DND-41 (cell line): ENCODE measurements around the gene SNTA1.
A peak's percentile ranks its signal among the peaks of the same experiment; 100 is the strongest.

Experiments used
- ATAC-seq: fragments of 200-7000 bp; cut with Tn5 transposase; 3 replicates; pipeline ENCODE4 v1.9.1; 2021; ENCODE audit warnings: low read depth; ENCODE audit not compliant: insufficient read depth
- DNase-seq: peaks from one replicate; pipeline ENCODE4 v3.0.0-alpha.2; 2020
- H2AFZ ChIP-seq: 2 replicates; pipeline ENCODE4 v1.6.0; 2012; ENCODE audit warnings: low read depth, low read length
- H3K27ac ChIP-seq: 2 replicates; pipeline ENCODE4 v1.5.1; 2012; ENCODE audit warnings: low read length, inconsistent platforms
- H3K27me3 ChIP-seq: fragments of 200-600 bp; sonication (generic); 2 replicates; pipeline ENCODE4 v1.6.0; 2012; ENCODE audit warnings: low read length, mild to moderate bottlenecking, inconsistent platforms; ENCODE audit not compliant: insufficient read depth, poor library complexity
- H3K36me3 ChIP-seq: 2 replicates; pipeline ENCODE4 v1.5.1; 2012; ENCODE audit warnings: low read length, inconsistent platforms; ENCODE audit not compliant: insufficient read depth
- H3K4me1 ChIP-seq: 2 replicates; pipeline ENCODE4 v1.5.1; 2012; ENCODE audit warnings: mild to moderate bottlenecking, low read length; ENCODE audit not compliant: insufficient read depth
- H3K4me2 ChIP-seq: 2 replicates; pipeline ENCODE4 v1.6.0; 2012; ENCODE audit warnings: mild to moderate bottlenecking, moderate library complexity, low read length, inconsistent platforms; ENCODE audit not compliant: insufficient read depth
- H3K4me3 ChIP-seq, 2 experiments: fragments of 200-600 bp in 1 of 2; shearing (Covaris generic) in 1 of 2; 2 replicates each; pipeline ENCODE4 v1.5.1; 2012 to 2016; ENCODE audit warnings: inconsistent platforms in 2 of 2, low read length in 2 of 2, mild to moderate bottlenecking in 2 of 2, low read depth in 1 of 2, moderate library complexity in 1 of 2
- H3K79me2 ChIP-seq: 2 replicates; pipeline ENCODE4 v1.6.0; 2012; ENCODE audit warnings: low read length, inconsistent platforms; ENCODE audit not compliant: insufficient read depth
- H3K9ac ChIP-seq: 2 replicates; pipeline ENCODE4 v1.6.0; 2012; ENCODE audit warnings: low read depth, mild to moderate bottlenecking, inconsistent platforms, low read length, moderate library complexity
- H3K9me3 ChIP-seq: 2 replicates; pipeline ENCODE4 v1.5.1; 2012; ENCODE audit warnings: low read length, moderate library complexity, mild to moderate bottlenecking, inconsistent platforms; ENCODE audit not compliant: insufficient read depth, severe bottlenecking
- H4K20me1 ChIP-seq: 2 replicates; pipeline ENCODE4 v1.6.0; 2012; ENCODE audit warnings: low read length; ENCODE audit not compliant: insufficient read depth
- EZH2 ChIP-seq: IDR thresholded peaks from 3 replicates; pipeline ENCODE4 v1.6.1; 2012; ENCODE audit warnings: borderline replicate concordance, low read depth, mild to moderate bottlenecking, moderate library complexity, low read length, inconsistent platforms; ENCODE audit not compliant: severe bottlenecking
- TF ChIP-seq, protein P1 (sequence below): IDR thresholded peaks from 2 replicates; pipeline ENCODE4 v1.5.1; 2012; ENCODE audit warnings: borderline replicate concordance, low read length, moderate library complexity, mild to moderate bottlenecking; ENCODE audit not compliant: poor library complexity, severe bottlenecking; ENCODE audit errors: extremely low read depth

SNTA1 gene

DNA sequence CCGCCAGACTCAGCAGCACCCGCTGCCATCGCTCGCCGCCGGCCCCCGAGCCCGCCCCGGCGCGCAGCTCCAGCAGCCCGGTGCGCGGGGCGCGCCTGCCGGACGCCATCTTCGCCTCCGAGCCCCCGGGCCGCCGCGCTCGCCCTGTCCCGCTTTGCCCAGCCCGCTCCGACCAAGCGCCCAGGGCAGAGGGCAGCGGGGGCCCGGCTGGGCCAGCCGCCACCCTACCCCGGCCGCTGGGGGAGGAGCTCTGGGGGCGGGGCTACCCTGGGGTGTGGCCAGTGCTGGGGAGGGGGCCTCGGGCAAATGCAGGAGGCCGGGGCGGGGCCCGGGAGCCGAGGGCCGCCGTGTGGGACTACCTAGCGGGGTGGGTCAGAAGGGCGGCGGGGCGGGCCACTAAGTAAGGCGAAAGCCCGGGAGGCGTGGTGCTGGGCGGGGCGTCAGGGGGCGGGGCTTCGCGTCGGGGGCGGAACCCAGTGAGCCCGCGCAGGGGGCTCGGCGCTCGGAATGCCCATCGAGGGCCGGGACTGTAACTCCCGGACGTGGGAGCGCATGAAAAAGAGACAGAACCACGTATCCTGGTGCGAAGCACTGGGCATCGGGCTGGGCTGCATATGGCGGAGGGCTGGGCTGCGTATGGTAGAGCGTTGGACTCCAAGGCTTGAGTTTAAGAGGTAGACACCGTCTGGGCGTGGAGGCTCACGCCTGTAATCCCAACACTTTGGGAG lies at the start of gene SNTA1:
SNTA1 (minus strand) TSS at position 252 of the 728 bp plus-strand sequence; CDS start at position 109, 143 bp downstream.
- Histone ChIP-seq H2AFZ (peak within 1 kb of the TSS; percentile 99), H3K4me3 (peak within 1 kb of the TSS; percentile 60 to 100; a peak in 3 of 4 replicates), H3K27ac (peak within 1 kb of the TSS; percentile 79), H3K9me3 (no peaks in the 10 kb centered on the region), H3K36me3 (no peaks in the 10 kb centered on the region), H3K27me3 (peaks cover 10% of the 10 kb centered on the region), H3K9ac (peak within 1 kb of the TSS; percentile 76), H4K20me1 (no peaks in the 10 kb centered on the region), H3K4me2 (peak within 1 kb of the TSS; percentile 100), H3K4me1 (peaks cover 25% of the 10 kb centered on the region), H3K79me2 (no peaks in the 10 kb centered on the region)
- ATAC-seq (peak; percentile 81), DNase-seq (peak; percentile 91)
- no peak for TF ChIP-seq EZH2
- TF ChIP-seq, protein P1, sequence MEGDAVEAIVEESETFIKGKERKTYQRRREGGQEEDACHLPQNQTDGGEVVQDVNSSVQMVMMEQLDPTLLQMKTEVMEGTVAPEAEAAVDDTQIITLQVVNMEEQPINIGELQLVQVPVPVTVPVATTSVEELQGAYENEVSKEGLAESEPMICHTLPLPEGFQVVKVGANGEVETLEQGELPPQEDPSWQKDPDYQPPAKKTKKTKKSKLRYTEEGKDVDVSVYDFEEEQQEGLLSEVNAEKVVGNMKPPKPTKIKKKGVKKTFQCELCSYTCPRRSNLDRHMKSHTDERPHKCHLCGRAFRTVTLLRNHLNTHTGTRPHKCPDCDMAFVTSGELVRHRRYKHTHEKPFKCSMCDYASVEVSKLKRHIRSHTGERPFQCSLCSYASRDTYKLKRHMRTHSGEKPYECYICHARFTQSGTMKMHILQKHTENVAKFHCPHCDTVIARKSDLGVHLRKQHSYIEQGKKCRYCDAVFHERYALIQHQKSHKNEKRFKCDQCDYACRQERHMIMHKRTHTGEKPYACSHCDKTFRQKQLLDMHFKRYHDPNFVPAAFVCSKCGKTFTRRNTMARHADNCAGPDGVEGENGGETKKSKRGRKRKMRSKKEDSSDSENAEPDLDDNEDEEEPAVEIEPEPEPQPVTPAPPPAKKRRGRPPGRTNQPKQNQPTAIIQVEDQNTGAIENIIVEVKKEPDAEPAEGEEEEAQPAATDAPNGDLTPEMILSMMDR = no peak

DNA sequence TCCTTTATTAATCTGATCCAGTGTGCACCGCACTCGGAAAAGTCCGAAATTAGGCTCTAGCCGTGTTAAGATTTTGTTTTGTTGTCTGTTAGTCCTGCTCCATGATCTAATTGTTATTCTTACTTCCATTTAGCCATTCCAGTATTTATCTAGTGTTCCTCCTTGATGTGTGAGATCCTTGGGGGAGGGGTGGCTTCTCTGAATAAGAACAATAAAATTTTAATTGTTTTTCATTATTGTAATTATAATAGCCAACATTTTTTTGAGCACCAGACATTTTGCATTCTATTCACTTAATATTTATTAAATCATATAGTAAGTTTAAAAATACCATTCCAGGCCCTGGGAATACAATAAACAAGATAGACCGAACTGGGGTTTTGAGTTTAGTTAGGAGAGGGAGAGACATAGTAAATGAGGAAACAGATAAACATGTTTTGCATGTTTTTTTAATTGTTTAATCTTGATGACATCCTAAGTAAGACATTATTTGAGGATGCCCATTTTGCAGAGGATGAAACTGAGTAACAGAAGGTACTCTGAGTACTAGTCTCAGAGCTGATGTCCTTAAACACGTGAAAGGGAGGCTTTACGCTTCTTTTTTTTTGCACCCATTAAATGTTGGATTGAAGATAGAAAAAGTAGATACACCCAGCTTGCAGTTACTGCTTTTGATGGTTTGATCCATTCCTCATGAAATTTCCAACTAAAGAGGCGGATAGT lies 47.5 kb upstream of the SNTA1 start:
- H3K27ac ChIP-seq = peak overlapping the region; percentile 69

DNA sequence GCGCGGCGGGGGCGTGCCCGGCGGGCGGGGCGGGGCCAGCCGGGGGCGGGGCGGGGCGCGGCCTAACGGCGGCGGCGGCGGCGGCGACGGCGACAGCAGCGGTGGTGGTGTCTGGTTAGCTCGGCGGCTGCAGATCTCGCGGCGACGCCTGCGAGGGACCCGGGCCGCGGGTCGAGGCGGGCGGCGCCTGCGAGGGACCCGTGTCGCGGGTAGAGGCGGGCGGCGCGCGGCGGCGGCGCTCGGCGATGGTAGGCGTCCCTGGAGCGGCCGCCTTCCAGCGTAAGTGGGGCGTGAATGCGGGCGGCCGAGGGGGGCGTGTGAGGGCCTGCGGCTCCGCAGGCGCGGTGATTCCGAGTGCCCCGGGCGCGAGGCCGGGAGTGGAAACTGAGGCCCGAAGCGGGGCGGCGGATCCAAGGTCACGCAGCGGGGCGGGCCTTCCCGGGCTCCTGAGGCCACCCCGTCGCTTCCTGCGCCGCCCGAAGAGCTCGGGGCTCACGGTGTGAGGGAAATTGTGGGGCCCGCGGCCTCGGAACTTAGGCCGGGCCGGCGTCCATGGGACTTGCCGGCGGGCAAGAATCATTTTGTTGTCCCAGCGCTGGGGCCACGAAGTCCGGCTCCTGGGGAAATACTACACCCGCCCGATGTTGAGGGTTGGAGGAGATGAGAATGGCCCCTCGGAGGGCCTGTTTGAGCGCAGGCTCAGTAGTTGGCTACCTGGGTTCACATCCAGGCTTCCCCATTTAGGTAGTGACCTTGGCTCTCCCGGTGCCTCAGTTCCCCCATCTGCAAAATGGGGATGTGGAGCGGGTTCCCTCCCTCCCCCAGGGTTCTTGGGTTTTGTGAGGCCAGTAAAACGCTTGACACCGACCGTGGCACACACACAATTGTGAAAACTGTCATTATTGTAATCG lies 46.7 kb upstream of the SNTA1 start, which contains the start of gene CBFA2T2:
CBFA2T2 (plus strand) TSS at position 74 of the 911 bp plus-strand sequence; CDS start at position 246, 172 bp downstream.
- ATAC-seq (peak; percentile 68), DNase-seq (no peak)
- Histone ChIP-seq H3K9ac (peak within 1 kb of the TSS; percentile 74), H4K20me1 (peaks cover 3% of the 10 kb centered on the region; the same call in 1 of the 2 replicates), H3K27ac (peak within 1 kb of the TSS; percentile 84), H3K4me2 (peak within 1 kb of the TSS; percentile 75), H3K4me3 (peak within 1 kb of the TSS; percentile 48 to 74), H2AFZ (peak within 1 kb of the TSS; percentile 89), H3K79me2 (peaks cover 48% of the 10 kb centered on the region), H3K9me3 (no peaks in the 10 kb centered on the region), H3K4me1 (peaks cover 26% of the 10 kb centered on the region), H3K27me3 (no peaks in the 10 kb centered on the region), H3K36me3 (peaks cover 10% of the 10 kb centered on the region; the same call in 1 of the 2 replicates)
- TF ChIP-seq, protein P1 = no peak
- TF ChIP-seq EZH2 = no peak

More for the DNA sequence above, 47.5 kb upstream of the SNTA1 start:
- no peak for DNase-seq
- TF ChIP-seq, protein P1 = no peak
- TF ChIP-seq EZH2 = no peak
- H3K4me1 ChIP-seq = peaks cover 26% of the 10 kb centered on the region
- H3K36me3 ChIP-seq = peaks cover 10% of the 10 kb centered on the region; the same call in 1 of the 2 replicates
- H3K9me3 ChIP-seq = no peaks in the 10 kb centered on the region
- H3K4me2 ChIP-seq = peak overlapping the region; percentile 72
- peak overlapping the region; percentile 48 to 66 for H3K4me3 ChIP-seq
- ATAC-seq = no peak
- H2AFZ ChIP-seq = peak overlapping the region; percentile 73; the same call in 1 of the 2 replicates
- peak overlapping the region; percentile 74 for H3K9ac ChIP-seq
- H4K20me1 ChIP-seq = peaks cover 6% of the 10 kb centered on the region; the same call in 1 of the 2 replicates
- no peaks in the 10 kb centered on the region for H3K27me3 ChIP-seq
- H3K79me2 ChIP-seq = peaks cover 56% of the 10 kb centered on the region
